MM.1S (cell line): ENCODE results near the gene RNF150.
"Not testable (repeated sequence)": the region's sequence is repeated elsewhere in the genome, so short reads cannot be mapped to it uniquely, and the experiment has no call there.

Source experiments
- CTCF ChIP-seq: fragments of 300-600 bp; sonication (generic); IDR thresholded peaks from 2 replicates; pipeline ENCODE4 v1.5.1; 2016; ENCODE audit warnings: antibody characterized with exemption, low read length, mixed read lengths
- EZH2 ChIP-seq: fragments of 300-600 bp; sonication (generic); optimal IDR thresholded peaks from 2 replicates; pipeline ENCODE3; 2017; ENCODE audit warnings: low read depth, mild to moderate bottlenecking, antibody characterized with exemption, low read length, mixed read lengths
- EZH2phosphoT487 ChIP-seq: fragments of 300-600 bp; sonication (generic); IDR thresholded peaks from 2 replicates; pipeline ENCODE4 v1.6.1; 2018; ENCODE audit warnings: antibody characterized with exemption, low read length

- not testable (repeated sequence) for TF ChIP-seq CTCF, EZH2phosphoT487, EZH2
Measured at GRCh38 chr4:140810591-140811169, 322.6 kb downstream of the RNF150 start.
